Fibroblast of lung (primary cell): Measurements from ENCODE around the gene CAMK1D.

Experiments used
- CTCF ChIP-seq, 2 donors: IDR thresholded peaks in 1 of 2; conservative IDR thresholded peaks in 1 of 2; 1 replicate in 1 of 2; 2 replicates in 1 of 2; pipeline ENCODE4 v1.5.1; 2011 to 2012; ENCODE audit warnings: low read length in 2 of 2, control low read depth in 1 of 2, inconsistent platforms in 1 of 2, low read depth in 1 of 2, mild to moderate bottlenecking in 1 of 2
- EZH2 ChIP-seq: IDR thresholded peaks from 2 replicates; pipeline ENCODE4 v1.5.1; 2012; ENCODE audit warnings: low read length, control low read depth, mild to moderate bottlenecking; ENCODE audit errors: missing control alignments

GRCh38 chr10:12769323-12770044 lies 420.1 kb downstream of the CAMK1D start:
- TF ChIP-seq CTCF (conservative IDR thresholded peaks at IDR 0.05 in 1 of 2, IDR thresholded peaks at IDR 0.05 in 1 of 2; ENCODE audit: low read depth in 1 of 2, low read length in 2 of 2) (no peak), EZH2 (no peak)
